Progenitor cell of endocrine pancreas (in vitro differentiated cells): ENCODE measurements around the gene TMCC2. TPM values are rescaled to one million over a fixed set of nuclear protein-coding genes. Genes with fewer than 3 reads are reported as not detected.

ENCODE experiments used
- DNase-seq: peaks from one replicate; pipeline ENCODE4 v3.0.0; 2021; ENCODE audit warnings: low spot score; ENCODE audit not compliant: unreplicated experiment
- H3K27ac Mint-ChIP-seq: 2 replicates; pipeline ENCODE4 v1.8.0; 2021; ENCODE audit warnings: mild to moderate bottlenecking, moderate library complexity, mixed read lengths
- H3K27me3 Mint-ChIP-seq: 2 replicates; pipeline ENCODE4 v1.8.0; 2021; ENCODE audit warnings: mixed read lengths
- H3K36me3 Mint-ChIP-seq: 2 replicates; pipeline ENCODE4 v1.8.0; 2022; ENCODE audit warnings: mixed read lengths; ENCODE audit not compliant: insufficient read depth
- H3K4me1 Mint-ChIP-seq: 2 replicates; pipeline ENCODE4 v1.8.0; 2021; ENCODE audit warnings: low read depth, mixed read lengths
- H3K4me3 Mint-ChIP-seq: 2 replicates; pipeline ENCODE4 v1.8.0; 2021; ENCODE audit warnings: low read depth, mild to moderate bottlenecking, moderate library complexity, mixed read lengths
- H3K9me3 Mint-ChIP-seq: 2 replicates; pipeline ENCODE4 v1.8.0; 2021; ENCODE audit warnings: low read depth, mixed read lengths
- CTCF ChIP-seq: fragments of 200-600 bp; sonication (generic); IDR thresholded peaks from one replicate; pipeline ENCODE4 v1.5.0; 2021; ENCODE audit warnings: antibody characterized with exemption, mild to moderate bottlenecking; ENCODE audit not compliant: unreplicated experiment
- total RNA-seq: library from RNA; stranded (reverse); gene quantifications from 2 replicates; pipeline ENCODE4 v1.2.1, GENCODE V29; 2021

The TMCC2 gene
- total RNA-seq, 1 donor from 2014 or later, result 4.6 TPM

- Mint-ChIP-seq H3K27ac (no peak overlapping the region), H3K9me3 (no peaks in the 10 kb centered on the region), H3K4me1 (no peaks in the 10 kb centered on the region), H3K36me3 (no peaks in the 10 kb centered on the region), H3K4me3 (no peak overlapping the region), H3K27me3 (no peaks in the 10 kb centered on the region)
- DNase-seq, result no peak
- TF ChIP-seq CTCF, result no peak
Observed at GRCh38 chr1:205257735-205258134, 30.0 kb downstream of the TMCC2 start.

- H3K27me3 Mint-ChIP-seq, result no peaks in the 10 kb centered on the region
- TF ChIP-seq CTCF, result no peak
Observed at GRCh38 chr1:205258261-205258691, 30.5 kb downstream of the TMCC2 start.

GRCh38 chr1:205258719-205259118, 31.0 kb downstream of the TMCC2 start:
- no peak for DNase-seq
- Mint-ChIP-seq H3K27ac (no peak overlapping the region), H3K36me3 (no peaks in the 10 kb centered on the region), H3K4me1 (no peaks in the 10 kb centered on the region), H3K27me3 (no peaks in the 10 kb centered on the region), H3K4me3 (no peak overlapping the region), H3K9me3 (no peaks in the 10 kb centered on the region)
- no peak for TF ChIP-seq CTCF

More at GRCh38 chr1:205258261-205258691, 30.5 kb downstream of the TMCC2 start:
- H3K4me1 Mint-ChIP-seq, result no peaks in the 10 kb centered on the region
- H3K36me3 Mint-ChIP-seq, result no peaks in the 10 kb centered on the region
- H3K4me3 Mint-ChIP-seq, result no peak overlapping the region
- H3K27ac Mint-ChIP-seq, result no peak overlapping the region
- no peaks in the 10 kb centered on the region for H3K9me3 Mint-ChIP-seq
- DNase-seq, result no peak

GRCh38 chr1:205259324-205259832, 31.6 kb downstream of the TMCC2 start:
- TF ChIP-seq CTCF, result no peak
- Mint-ChIP-seq H3K4me1 (no peaks in the 10 kb centered on the region), H3K27ac (no peak overlapping the region), H3K36me3 (no peaks in the 10 kb centered on the region), H3K27me3 (no peaks in the 10 kb centered on the region), H3K9me3 (no peaks in the 10 kb centered on the region), H3K4me3 (no peak overlapping the region)
- DNase-seq, result no peak

- DNase-seq, result no peak
- Mint-ChIP-seq H3K4me1 (no peaks in the 10 kb centered on the region), H3K27me3 (no peaks in the 10 kb centered on the region), H3K36me3 (no peaks in the 10 kb centered on the region), H3K9me3 (no peaks in the 10 kb centered on the region), H3K27ac (no peak overlapping the region), H3K4me3 (no peak overlapping the region)
- TF ChIP-seq CTCF, result no peak
Observed at GRCh38 chr1:205259998-205260397, 32.3 kb downstream of the TMCC2 start.
